Heart right ventricle (tissue), 16 donors: ENCODE data around the gene NECTIN4. TPM values are rescaled to one million over a fixed set of nuclear protein-coding genes. Genes with fewer than 3 reads are reported as not detected.
"Not testable (repeated sequence)": the region's sequence is repeated elsewhere in the genome, so short reads cannot be mapped to it uniquely, and the experiment has no call there.

ENCODE experiments used
- ATAC-seq, 8 donors: fragments of 200-7000 bp; cut with Tn5 transposase; one replicate each; pipeline ENCODE4 v1.9.1; 2020; ENCODE audit warnings: mild to moderate bottlenecking in 8 of 8, moderate library complexity in 8 of 8, moderate number of reproducible peaks in 1 of 8
- DNase-seq, 2 donors: peaks; one replicate each; pipeline ENCODE4 v3.0.0-alpha.2; 2020
- H3K27ac ChIP-seq, 10 donors: fragments of 200-600 bp; sonication (generic) in 2 of 10; one replicate each; pipeline versions ENCODE4 v1.5.0 to v1.8.0; 2020 to 2022; ENCODE audit warnings: mild to moderate bottlenecking in 3 of 10
- H3K27me3 ChIP-seq, 7 donors: fragments of 200-600 bp; one replicate each; pipeline ENCODE4 v1.8.0; 2021 to 2022; ENCODE audit warnings: mild to moderate bottlenecking in 2 of 7
- H3K36me3 ChIP-seq, 9 donors: fragments of 200-600 bp; sonication (generic) in 1 of 9; one replicate each; pipeline versions ENCODE4 v1.5.0 to v1.8.0; 2020 to 2022; ENCODE audit warnings: mild to moderate bottlenecking in 2 of 9
- H3K4me1 ChIP-seq, 9 donors: fragments of 200-600 bp; sonication (generic) in 1 of 9; one replicate each; pipeline versions ENCODE4 v1.5.0 to v1.8.0; 2020 to 2022; ENCODE audit warnings: mild to moderate bottlenecking in 4 of 9
- H3K4me3 ChIP-seq, 10 donors: fragments of 200-600 bp; sonication (generic) in 2 of 10; one replicate each; pipeline versions ENCODE4 v1.5.0 to v1.8.0; 2020 to 2022; ENCODE audit warnings: mild to moderate bottlenecking in 7 of 10, moderate library complexity in 2 of 10
- H3K9me3 ChIP-seq, 11 donors: fragments of 200-600 bp in 10 of 11; sonication (generic) in 2 of 11; one replicate each; pipeline versions ENCODE4 v1.5.0 to v1.8.0; 2013 to 2022; ENCODE audit warnings: mild to moderate bottlenecking in 2 of 11, control low read depth in 1 of 11, moderate library complexity in 1 of 11
- CTCF ChIP-seq, 9 donors: fragments of 200-600 bp; sonication (generic) in 2 of 9; IDR thresholded peaks; one replicate each; pipeline versions ENCODE4 v1.5.0 to v1.8.0; 2021 to 2022; ENCODE audit warnings: antibody characterized with exemption in 9 of 9, mild to moderate bottlenecking in 5 of 9, moderate library complexity in 1 of 9
- WGBS, 2 donors: extraction: QIAGEN DNeasy Blood & Tissue Kit; methylation state at CpG; one replicate each; pipeline ENCODE4 v1.1.7; 2013; ENCODE audit warnings: inconsistent platforms in 1 of 2; 5-methylcytosine and 5-hydroxymethylcytosine counted together
- intact Hi-C, 10 donors: fragments of 100-400 bp; cut with DNase I; formaldehyde crosslinking; loops; one replicate each; pipeline versions ENCODE4 v1.11.1 to v1.14.2; 2022
- polyA plus RNA-seq, 2 donors: library from polyadenylated mRNA; stranded (reverse); fragments of 200-250 nt; gene quantifications; one replicate each; pipeline ENCODE4 v1.2.3, GENCODE V29; 2013
- total RNA-seq, 10 donors: library from RNA; stranded (reverse); fragmentation: NEBNext Ultra II Directional in 3 of 10; extraction: Animal tissue kit (Norgen Biotek cat#: 25700) in 3 of 10; gene quantifications; one replicate each; pipeline versions ENCODE4 v1.2.1 to v1.2.4, GENCODE V29; 2021 to 2023
- donor health status: Arrhythmogenic right ventricular cardiomyopathy.
- donor health status: ischemic (EF 13 %, LVEDD 7.1; RV severe dilation, severe dysfunction).
- donor health status: healthy with polysubstance abuse.
- donor health status: DM: no; HTN: yes; CAD: no.
- donor health status: DM: no; HTN: no; CAD: no.
- donor health status: ischemic (EF 25% LVEDD 6.9; RV normal size, moderate dysfunction).
- donor health status: ischemic (EF 25% LVEDD 5.7; RV mildly dilated, moderate dysfunction).
- donor health status: healthy.
- donor health status: DM: yes; HTN: yes; CAD: no.
- donor health status: Ischemic cardiomyopathy.
- donor health status: ischemic (EF 35%, LVEDD 5.7; RV mildly dilated, moderate dysfunction).
- donor health status: nonischemic (EF 11% LVEDD 7.7; RV severe dilation, severe dysfunction).
- donor health status: DM: yes; HTN: yes; CAD: no.
- donor health status: PGD.
- donor health status: ischemic (EF 29% LVEDD 5.4; RV normal size, mild dysfunction).
- donor health status: nonischemic (EF 23%, LVEDD 6.1; RV moderate dilation, normal function).

NECTIN4 gene
- total and polyA plus RNA-seq, 12 donors, result 0.06 to 0.19 TPM; not detected in 10

GRCh38 chr1:161069241-161069640 is 20.1 kb downstream of the NECTIN4 start:
- H3K27ac ChIP-seq, result peak overlapping the region in 8 of 10 donors; percentile 29 to 97 (median 60)
- no peak for DNase-seq

GRCh38 chr1:161068306-161069234 is 20.8 kb downstream of the NECTIN4 start:
- Histone ChIP-seq H3K36me3 (peaks cover 0 to 16% (median 0%) of the 10 kb centered on the region in 9 donors), H3K27ac (peak overlapping the region in 7 of 10 donors; percentile 51 to 97 (median 61)), H3K9me3 (no peaks in the 10 kb centered on the region), H3K4me1 (peaks cover 0 to 58% (median 0%) of the 10 kb centered on the region in 9 donors), H3K4me3 (peak overlapping the region in 8 of 10 donors; percentile 5 to 82 (median 36)), H3K27me3 (peaks cover 0 to 22% (median 9%) of the 10 kb centered on the region in 7 donors)
- WGBS, 2 donors, result 70 to 72% methylated on average over 10 of the region's 10 CpGs
- intact Hi-C loops, result no loop called here
- DNase-seq, result peak; percentile 60 to 62
- peak; percentile 69 to 85 (median 78) for ATAC-seq
- no peak for TF ChIP-seq CTCF (IDR thresholded peaks at IDR 0.05)

More at GRCh38 chr1:161069241-161069640, 20.1 kb downstream of the NECTIN4 start:
- ATAC-seq, result peak in 3 of 8 donors; percentile 2 to 11 (median 9)
- Histone ChIP-seq H3K4me1 (peaks cover 0 to 51% (median 0%) of the 10 kb centered on the region in 9 donors), H3K9me3 (no peaks in the 10 kb centered on the region), H3K36me3 (peaks cover 0 to 11% (median 0%) of the 10 kb centered on the region in 9 donors), H3K4me3 (peak overlapping the region in 8 of 10 donors; percentile 5 to 82 (median 36)), H3K27me3 (peaks cover 0 to 15% (median 9%) of the 10 kb centered on the region in 7 donors)
- WGBS, 2 donors, result 79 to 88% methylated on average over 9 of the region's 9 CpGs
- no peak for TF ChIP-seq CTCF (IDR thresholded peaks at IDR 0.05)
- intact Hi-C loops, result no loop called here

- intact Hi-C loops, result no loop called here
- 71 to 74% methylated on average over 3 of the region's 3 CpGs for WGBS, 2 donors
- no peak for DNase-seq
These were observed 22.7 kb downstream of the NECTIN4 start for GRCh38 chr1:161066694-161067093.

GRCh38 chr1:161065681-161066080 is 23.7 kb downstream of the NECTIN4 start:
- DNase-seq, intact Hi-C loops, H3K27ac ChIP-seq, H3K9me3 ChIP-seq, ATAC-seq, H3K4me3 ChIP-seq: not testable (repeated sequence)
- peaks cover 0 to 61% (median 0%) of the 10 kb centered on the region in 9 donors for H3K4me1 ChIP-seq
- WGBS, 2 donors, result 88 to 97% methylated on average over 7 of the region's 7 CpGs
- H3K36me3 ChIP-seq, result peaks cover 0 to 31% (median 0%) of the 10 kb centered on the region in 9 donors
- H3K27me3 ChIP-seq, result peaks cover 0 to 28% (median 18%) of the 10 kb centered on the region in 7 donors

More at GRCh38 chr1:161066694-161067093, 22.7 kb downstream of the NECTIN4 start:
- Histone ChIP-seq H3K27ac (peak overlapping the region in 1 of 10 donors; percentile 97), H3K36me3 (peaks cover 0 to 25% (median 0%) of the 10 kb centered on the region in 9 donors), H3K4me3 (peak overlapping the region in 1 of 10 donors; percentile 82), H3K27me3 (peaks cover 0 to 28% (median 11%) of the 10 kb centered on the region in 7 donors), H3K9me3 (no peaks in the 10 kb centered on the region), H3K4me1 (peaks cover 0 to 62% (median 0%) of the 10 kb centered on the region in 9 donors)
- no peak for ATAC-seq
- TF ChIP-seq CTCF (IDR thresholded peaks at IDR 0.05), result no peak

- DNase-seq, ATAC-seq, H3K27ac ChIP-seq, intact Hi-C loops, H3K4me3 ChIP-seq, H3K9me3 ChIP-seq: not testable (repeated sequence)
- WGBS, 2 donors, result 51 to 55% methylated on average over 6 of the region's 6 CpGs
- peaks cover 0 to 45% (median 0%) of the 10 kb centered on the region in 9 donors for H3K36me3 ChIP-seq
- H3K4me1 ChIP-seq, result peaks cover 0 to 53% (median 0%) of the 10 kb centered on the region in 9 donors
- peaks cover 0 to 28% (median 18%) of the 10 kb centered on the region in 7 donors for H3K27me3 ChIP-seq
These were observed 25.4 kb downstream of the NECTIN4 start for GRCh38 chr1:161063936-161064335.
